Activated CD4-positive, CD25-positive, alpha-beta regulatory T cell treated with anti-CD3 and anti-CD28 coated beads, Interleukin-2, amount 50 U/mL, for 16 hours (primary cell): ENCODE results near the gene AGR3.
"Not testable (repeated sequence)": the region's sequence is repeated elsewhere in the genome, so short reads cannot be mapped to it uniquely, and the experiment has no call there.

ENCODE experiments used
- DNase-seq: peaks from one replicate; pipeline ENCODE4 v3.0.0-alpha.2; 2020; ENCODE audit warnings: low read depth, low spot score

Gene AGR3

DNA sequence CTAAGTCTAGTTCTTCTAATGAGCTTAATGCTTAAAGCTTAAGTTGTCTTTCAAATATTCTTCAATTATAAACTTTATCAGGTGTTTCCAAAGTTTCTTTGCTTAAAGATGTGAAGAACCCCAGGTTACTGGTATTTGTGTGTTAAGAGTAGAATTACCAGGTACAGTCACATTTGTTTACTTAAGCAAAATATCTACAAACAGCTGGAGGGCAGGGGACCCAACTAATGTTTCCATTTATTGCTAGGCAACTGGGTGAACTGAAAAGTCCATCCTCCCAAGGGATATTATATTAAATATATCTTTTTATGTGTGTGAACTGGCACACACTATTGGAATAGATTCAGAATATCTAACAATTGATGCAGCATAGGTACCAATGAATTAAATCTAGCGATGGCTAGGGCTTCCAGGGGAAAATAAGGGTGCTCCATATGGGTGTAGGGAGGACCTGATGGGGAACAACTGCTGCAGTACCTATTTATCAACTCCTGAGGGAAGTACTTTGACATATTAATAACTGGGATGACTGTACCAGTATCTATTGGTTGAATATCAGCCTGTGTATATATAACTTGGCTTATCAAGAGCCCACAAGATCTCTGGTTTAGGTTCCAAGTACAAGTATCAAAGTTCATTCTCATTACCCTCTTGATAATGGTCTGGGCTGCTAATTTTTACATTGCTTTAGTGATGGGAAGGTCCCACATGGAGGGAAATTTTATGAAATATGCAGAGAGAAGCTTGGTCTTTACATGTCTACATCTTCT is 10.3 kb upstream of the AGR3 start:
- no peak for DNase-seq

DNA sequence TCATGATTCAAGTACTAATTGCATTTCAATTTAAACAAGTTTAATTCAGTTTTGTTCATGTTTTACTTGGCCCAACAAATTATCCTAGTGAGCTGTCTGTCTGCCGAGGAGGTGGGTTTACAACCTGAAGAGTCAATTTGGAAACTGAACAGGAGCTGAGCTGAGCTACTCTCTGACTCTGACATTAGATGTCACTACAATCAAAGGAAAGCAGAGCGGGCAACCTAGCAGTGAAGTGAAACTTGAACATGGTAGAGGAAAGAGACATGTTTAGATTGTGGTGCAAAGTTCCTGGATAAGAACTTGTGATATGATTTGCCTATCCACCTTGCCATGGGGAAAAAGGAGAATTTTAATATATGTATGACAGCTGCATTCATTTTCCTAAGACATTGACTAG is 9.6 kb upstream of the AGR3 start:
- DNase-seq = no peak

DNA sequence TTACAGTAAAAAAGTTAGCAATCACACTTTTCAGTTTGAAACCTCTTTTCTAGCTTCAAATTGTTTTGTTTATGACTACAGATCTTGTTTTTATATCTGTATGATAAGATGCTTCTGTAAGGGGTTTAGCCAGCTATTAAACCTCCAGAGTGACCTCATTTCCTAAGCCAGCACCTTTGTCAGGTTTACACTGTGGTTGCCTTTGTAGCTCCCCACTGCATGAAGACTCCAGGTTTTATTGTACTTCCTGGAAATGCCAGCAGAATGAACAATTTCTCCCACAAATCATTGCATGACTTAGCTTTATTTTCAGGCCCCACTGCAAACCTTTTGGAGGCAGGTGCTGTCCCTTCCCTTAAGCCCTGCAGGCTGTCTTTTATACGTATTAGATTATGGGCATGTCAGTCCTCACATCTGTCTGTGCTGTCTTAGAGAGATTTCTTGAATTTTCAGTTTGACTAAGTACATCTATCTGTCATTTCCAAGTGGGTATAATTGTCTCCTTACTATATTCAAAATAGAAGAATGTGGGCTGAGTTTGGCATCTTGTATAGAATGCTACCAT is 8.2 kb upstream of the AGR3 start:
- DNase-seq = no peak

DNA sequence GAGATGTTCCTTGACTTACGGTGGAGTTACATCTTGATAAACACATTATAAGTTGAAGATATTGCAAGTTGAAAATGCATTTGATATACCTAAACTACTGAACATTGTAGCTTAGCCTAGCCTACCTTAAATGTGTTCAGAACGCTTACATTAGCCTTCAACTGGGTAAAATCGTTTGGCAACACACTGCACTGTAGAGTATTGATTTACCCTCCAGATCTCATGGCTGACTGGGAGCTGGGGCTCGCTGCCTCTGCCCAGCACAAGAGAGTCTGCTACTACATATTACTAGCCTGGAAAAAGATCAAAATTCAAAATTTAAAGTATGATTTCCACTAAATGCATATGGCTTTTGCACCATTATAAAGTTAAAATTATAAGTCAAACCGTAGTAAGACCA is 7.5 kb upstream of the AGR3 start:
- no peak for DNase-seq

DNA sequence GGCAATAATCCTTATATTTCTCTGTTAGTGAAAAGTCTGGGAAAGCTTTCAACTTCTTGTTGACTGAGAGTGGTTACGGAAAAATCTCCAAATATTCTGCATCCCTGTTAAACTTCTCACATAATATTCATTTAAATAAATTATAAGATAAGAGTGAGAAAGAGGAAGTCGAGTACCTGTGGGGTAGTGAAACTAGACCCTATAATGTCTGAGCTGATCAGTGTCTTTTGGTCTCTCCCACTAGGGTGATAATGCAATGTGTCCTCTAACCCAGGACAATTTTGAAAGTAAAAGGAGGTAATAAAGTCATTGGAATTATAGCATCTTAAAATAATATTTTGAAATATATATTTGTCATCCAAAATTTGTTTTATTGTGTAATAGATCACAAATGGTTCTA is 2.1 kb upstream of the AGR3 start:
- no peak for DNase-seq

DNA sequence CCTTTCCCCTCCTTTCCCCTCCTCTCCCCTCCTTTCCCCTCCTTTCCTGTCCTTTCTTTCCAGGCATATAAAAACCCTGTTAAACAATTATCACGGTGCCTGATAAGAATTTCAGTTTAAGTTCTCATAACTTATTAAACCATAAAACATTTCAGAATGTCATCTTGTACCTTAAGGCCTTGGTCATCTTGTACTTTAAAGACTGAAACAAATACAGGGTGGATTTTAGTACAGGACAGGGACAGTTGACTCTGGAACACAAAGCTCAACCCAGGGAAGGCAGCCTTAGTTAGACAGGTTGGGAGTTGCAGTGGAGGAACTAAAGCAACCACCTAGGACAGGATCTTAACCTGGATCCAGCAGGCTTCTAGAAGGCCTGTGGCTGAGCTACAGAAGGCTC is 1.2 kb downstream of the AGR3 start:
- no peak for DNase-seq

DNA sequence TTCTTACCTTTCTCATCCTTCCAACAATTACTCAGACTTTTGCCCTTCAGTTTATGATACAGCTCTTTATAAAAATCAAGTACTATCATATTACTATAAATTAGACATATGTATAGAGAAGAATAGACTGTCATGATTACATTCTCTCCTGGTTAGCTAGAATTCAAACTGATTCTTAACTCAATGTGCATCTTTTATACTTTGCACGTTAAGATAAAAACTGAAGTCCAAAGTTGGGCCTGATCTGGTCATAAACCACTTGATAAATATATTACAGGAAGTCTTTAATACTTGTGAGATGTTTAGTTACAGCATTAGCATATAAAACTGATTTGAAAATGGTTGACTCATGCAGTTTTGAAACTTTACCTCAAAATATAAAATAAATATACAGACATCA is 2.6 kb downstream of the AGR3 start:
- DNase-seq = no peak

DNA sequence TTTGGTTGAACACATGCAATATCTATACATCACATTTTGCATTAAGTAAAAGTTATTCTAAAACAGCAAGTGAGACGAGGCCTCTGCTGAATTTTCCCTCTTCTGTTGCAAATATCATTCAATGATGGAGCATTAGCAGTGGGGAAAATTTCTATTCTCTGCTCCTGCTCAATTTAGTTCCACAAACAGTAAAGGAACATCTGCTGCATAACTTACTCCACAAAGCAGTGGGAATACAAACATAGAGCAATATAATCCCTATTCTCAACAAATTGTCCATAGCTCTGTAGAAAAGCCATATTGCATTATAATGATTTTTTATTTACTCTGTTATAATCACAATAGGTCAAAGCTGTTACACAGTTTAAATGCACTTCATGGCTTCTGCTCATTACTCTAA is 5.9 kb downstream of the AGR3 start:
- DNase-seq = no peak

DNA sequence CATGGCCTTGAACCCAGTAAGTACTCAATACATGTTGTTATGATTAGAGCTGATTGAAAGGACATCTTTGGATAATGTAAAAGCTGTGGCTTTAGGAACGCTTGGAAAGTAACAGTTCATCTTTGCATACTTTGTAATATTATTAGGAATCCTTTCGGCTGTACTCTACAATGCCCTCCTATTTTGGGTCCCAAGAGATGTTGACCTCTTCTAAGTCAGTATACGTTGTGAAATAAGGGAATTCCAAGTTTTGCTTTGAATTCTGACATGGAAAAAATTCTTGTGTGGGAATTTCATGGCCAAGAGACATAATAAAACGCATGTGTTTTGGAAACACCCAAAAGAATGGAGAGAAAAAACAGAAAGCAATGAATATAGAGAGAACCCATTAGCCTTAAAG is 7.7 kb downstream of the AGR3 start:
- no peak for DNase-seq

DNA sequence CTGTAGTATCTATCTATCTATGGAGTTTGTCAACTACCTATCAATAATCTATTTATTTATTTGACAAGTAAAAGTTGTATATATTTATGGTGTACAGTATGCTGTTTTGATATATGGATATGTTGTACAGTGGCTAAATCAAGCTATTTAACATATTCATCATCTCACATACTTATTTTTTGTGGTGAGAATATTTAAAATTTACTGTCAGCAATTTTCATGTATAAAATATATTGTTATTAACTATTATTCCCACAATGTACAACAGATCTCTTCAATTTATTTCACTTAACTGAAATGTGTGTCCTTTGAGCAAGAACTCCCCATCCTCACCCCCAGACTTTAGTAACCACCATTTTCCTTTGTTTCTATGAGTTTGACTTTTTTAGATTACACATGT is 14.5 kb downstream of the AGR3 start:
- no peak for DNase-seq

DNA sequence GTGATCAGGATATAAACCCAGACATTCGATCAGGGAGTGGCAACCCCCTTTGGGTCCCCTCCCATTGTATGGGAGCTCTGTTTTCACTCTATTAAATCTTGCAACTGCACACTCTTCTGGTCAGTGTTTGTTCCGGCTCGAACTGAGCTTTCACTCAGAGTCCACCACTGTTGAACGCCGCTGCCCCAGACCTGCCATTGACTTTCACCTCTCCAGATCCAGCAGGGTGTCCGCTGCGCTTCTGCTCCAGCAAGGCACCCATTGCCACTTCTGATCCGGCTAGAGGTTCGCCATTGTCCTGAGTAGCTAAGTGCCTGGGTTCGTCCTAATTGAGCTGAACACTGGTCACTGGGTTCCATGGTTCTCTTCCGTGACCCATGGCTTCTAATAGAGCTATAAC is 28.6 kb downstream of the AGR3 start:
- DNase-seq = not testable (repeated sequence)

DNA sequence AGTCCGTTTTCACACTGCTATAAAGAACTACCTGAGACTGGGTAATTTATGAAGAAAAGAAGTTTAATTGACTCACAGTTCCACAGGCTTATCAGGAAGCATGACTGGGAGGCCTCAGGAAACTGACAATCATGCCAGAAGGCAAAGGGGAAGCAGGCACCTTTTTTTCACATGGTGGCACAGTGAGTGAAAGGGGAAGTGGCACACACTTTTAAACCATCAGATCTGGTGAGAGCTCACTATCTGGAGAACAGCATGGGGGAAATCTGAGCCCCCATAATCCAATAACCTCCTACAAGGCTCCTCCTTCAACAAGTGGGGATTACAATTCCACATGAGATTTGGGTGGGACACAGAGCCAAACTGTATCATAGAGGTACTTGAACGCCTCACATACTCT is 30.0 kb downstream of the AGR3 start:
- no peak for DNase-seq

DNA sequence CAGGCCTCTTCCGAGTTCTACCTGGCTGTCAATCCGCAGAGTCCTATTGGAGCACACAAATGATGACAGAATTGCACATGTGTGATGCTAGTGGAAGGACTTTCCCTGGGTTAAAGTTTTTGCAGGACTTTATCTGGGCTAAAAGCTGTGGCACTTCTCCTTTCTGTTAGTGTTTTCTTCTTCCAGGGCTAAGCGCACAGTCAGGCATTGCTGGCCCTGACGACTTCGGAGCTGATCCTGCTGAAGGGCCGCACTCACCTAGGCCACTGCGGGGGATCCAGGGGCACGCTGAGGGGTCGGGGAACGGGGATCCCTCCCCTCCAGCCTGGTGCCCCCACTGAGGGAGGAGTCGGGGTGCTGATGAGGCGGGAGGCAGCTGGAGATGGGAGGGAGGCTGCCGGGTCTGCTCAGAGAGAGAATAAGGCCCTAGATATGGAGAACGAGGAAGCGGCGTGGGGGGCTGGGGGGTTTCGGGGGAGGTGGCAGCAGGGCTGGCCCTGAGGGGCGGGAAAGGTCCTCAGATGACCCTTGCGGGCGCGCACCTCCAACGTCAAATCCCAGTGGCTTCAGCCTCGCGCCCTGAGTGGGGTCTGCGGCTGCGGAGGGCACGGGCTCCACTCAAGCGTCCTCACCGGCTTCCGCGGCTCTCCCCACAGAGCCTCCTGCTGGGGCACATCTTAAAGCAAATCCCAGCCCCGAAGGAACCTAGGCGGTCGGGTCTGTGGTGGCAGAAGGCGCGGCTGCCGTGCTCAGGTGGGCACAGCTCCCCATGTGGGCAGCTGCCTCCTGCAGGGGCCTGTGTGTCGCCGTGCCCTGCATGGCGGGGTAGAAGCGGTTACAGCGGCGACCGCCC is 30.9 kb downstream of the AGR3 start:
- no peak for DNase-seq

DNA sequence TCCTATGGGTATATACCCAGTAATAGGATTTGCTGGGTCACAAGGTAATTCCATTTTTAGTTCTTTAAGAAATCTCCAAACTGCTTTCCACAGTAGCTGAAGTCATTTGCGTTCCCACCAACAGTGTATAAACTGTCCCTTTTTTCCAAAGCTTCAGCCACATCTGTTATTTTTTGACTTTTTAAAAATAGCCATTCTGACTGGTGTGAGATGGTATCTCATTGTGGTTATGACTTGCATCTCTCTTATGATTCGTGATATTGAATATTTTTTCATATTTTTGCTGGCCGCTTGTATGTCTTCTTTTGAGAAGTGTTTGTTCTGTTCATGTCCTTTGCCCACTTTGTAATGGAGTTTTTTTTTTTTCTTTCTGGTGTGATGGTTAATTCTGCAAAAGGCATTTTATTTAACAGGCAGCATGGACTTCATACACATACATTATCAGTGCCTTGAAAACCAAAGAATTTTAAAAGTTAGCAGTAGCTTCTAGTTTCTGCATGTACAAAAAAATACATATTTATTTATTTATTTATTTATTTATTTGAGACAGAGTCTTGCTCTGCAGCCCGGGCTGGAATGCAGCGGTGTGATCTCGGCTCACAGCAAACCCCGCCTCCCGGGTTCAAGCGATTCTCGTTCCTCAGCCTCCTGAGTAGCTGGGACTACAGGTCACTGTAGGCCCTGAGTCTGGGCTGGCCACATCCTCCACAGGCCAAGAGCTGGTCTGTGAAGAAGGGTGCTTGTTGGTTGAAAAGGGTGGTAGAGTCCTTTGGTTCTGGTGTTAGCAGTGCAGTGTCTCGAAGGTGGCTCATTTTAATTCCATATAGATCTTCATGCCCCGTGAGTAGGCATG is 32.3 kb downstream of the AGR3 start:
- DNase-seq = no peak

DNA sequence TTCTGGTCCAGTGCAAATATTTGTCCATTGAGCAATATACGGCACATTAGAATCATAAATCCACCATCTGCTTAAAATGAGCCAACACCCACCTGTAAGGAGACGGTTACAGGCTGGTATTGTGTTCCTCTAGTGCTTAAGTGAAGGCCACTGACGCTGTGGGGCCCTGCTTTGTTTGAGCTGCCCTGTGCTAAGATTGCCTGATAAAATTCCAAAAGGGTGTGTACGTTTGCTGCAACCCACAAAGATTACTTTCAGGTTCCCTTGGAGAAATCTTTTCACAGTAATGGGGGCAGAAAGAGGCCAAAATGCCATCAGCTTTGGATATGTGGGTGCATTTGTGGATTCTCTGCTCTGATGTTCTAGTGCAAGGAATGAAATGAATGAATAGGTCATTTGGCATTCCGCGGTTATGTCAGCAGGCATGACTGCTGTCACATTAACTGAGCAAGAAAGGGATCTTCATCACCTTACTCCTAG is 34.4 kb downstream of the AGR3 start:
- no peak for DNase-seq

DNA sequence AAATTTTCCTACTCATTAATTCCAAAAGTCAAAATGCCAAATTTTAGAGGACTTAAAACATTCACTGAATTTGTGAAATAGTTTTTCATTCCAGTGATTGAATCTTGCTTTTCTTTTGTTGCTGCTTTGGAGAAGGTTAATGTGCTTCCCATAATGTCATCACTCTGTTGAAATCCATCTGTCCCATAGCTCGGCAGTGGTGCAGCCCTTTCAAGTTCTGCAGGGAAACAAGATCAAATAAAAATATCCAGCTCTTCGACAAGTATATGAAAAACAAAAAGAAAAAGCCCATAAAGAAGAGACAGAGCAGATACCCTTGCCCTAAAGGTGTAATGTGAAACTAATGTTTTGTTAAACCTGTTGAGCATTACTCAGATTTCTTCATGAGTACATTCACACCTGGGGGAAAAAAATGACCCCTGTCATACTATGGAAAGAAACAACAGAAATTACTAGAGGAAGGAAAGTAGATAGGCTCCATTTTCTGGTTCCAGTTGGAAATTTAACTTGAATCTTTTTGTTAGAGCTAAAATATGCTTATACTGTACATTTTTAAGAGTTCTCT is 35.1 kb downstream of the AGR3 start:
- DNase-seq = no peak

DNA sequence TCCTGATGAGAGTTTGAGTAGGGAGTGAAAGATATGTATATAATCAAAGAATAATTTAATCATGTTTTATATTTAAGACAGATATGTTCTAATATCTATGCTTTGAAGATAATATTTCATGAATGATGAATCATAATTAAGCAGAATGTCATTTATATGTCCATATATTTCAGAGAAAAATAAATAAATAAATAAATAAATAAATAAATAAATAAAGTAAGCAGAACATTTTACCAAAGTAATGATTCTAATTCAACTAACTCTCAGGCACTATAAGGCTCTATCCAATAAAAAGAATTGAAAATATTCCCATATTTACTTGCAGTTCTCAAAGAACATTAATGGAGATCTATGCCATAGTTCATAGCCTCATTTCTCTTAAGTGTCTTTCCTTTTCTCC is 36.0 kb downstream of the AGR3 start:
- no peak for DNase-seq

DNA sequence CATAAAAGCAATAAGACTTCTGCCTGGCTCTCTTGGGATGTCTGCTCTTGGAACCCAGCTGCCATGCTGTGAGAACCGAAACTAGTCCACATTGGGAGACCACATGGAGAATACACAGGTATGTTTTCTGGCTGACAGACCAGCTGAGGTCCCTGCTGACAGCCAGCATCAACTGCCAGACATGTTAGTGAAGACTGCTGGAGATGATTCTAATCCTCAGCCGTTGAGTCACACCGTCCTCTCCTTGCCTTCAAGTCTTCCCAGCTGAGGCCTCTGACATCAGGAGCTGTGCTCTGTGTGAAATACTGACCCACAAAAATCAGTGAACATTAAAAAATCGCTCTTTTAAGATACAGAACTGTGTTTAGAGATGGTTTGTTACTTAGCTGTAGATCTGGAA is 40.1 kb downstream of the AGR3 start:
- DNase-seq = no peak

DNA sequence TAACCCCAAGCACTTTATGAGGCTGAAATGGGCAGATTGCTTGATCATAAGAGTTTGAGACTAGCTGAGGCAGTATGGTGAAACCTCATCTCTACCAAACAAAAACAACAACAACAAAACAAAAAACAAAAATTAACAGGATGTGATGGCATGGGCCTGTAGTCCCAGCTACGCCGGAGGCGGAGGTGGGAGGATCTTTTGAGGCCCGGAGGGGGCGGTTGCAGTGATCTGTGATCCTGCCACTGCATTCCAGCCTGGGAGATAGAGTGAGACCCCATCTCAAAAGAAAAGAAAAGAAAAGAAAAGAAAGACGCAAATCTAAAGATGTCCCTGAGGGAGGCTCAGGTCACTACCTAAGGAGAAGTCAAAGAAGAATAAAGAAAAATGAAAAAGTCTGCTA is 41.7 kb downstream of the AGR3 start:
- DNase-seq = no peak

DNA sequence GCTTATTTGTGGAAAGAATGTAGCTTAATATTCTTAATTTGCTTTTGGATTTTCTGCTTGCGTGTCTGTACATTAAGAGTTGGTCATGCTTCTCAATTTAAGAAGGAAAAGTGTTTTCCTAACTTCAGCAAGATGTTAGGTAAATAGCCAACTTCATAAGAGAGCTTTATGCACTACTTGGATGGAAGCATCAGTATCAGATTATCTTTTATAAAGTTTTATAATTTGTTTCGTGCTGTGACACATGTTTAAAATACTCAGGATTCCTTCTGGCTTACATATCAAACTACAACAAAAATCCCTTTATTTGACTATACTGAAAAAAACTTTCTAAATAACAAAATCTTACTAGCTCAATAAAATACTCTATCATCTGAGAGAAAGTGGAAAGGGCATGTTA is 42.1 kb downstream of the AGR3 start:
- no peak for DNase-seq

DNA sequence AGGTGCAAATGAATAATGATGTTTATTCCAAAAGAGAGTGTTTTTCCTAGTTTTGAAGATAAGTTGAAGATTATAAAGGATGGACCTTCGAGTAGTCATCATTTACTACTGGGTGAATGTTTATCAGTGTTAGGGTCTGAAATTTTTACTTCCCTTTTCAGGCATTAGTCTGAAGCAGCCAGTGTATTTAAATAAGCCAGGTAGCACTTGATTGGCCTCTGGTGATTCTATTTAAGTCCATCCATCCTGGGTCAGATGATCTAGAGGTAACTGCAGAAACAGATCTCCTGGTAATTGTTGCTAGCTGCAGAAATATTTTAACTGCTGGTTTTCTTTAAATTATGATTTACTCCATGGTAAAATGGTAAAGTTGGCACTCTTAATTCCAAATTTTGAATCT is 42.9 kb downstream of the AGR3 start:
- no peak for DNase-seq

DNA sequence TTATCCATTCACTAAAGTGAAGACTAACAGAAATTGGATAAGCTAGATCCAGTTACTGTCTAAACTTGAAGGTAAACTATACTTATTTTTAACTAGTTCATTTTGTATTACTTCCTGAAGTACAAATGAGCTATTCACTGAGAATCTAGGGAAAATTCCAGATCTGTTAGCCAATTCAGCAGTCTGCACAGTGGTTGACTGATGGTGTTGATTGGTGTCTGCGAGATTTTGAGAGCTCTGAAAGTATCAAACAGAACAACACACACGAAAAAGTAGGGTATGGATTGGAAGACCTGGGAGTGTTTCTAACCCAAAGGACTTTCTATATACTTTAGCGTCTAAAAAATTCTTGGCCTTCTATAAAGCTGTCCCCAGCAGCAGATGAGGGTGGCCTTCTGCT is 43.4 kb downstream of the AGR3 start:
- DNase-seq = no peak
